Stomach (tissue), 19 donors: ENCODE measurements around the gene PRSS16. TPM values are rescaled to one million over a fixed set of nuclear protein-coding genes. Genes with fewer than 3 reads are reported as not detected.
A peak's percentile ranks its signal among the peaks of the same experiment; 100 is the strongest.

Experiments
- DNase-seq, 2 donors: peaks; one replicate each; pipeline versions ENCODE4 v3.0.0 to v3.0.0-alpha.2; 2013 to 2019
- H3K27ac ChIP-seq, 5 donors: fragments of 200-600 bp in 4 of 5; sonication (generic) in 4 of 5; one replicate each; pipeline ENCODE4 v1.5.1; 2013 to 2019; ENCODE audit warnings: mild to moderate bottlenecking in 1 of 5, moderate library complexity in 1 of 5
- H3K27me3 ChIP-seq, 3 donors: fragments of 200-600 bp; sonication (generic); one replicate each; pipeline ENCODE4 v1.5.1; 2017 to 2019; ENCODE audit warnings: mixed run types in 1 of 3
- H3K36me3 ChIP-seq, 4 donors: fragments of 200-600 bp; sonication (generic); 1 replicate in 3 of 4; 2 replicates in 1 of 4; pipeline ENCODE4 v1.5.1; 2016 to 2019
- H3K4me1 ChIP-seq, 4 donors: fragments of 200-600 bp; sonication (generic); one replicate each; pipeline ENCODE4 v1.5.1; 2016 to 2019
- H3K4me3 ChIP-seq, 4 donors: fragments of 200-600 bp; sonication (generic) in 3 of 4; one replicate each; pipeline ENCODE4 v1.5.1; 2016 to 2019; ENCODE audit warnings: mild to moderate bottlenecking in 1 of 4
- H3K9me3 ChIP-seq, 4 donors: fragments of 200-600 bp; sonication (generic); one replicate each; pipeline ENCODE4 v1.5.1; 2016 to 2019
- CTCF ChIP-seq, 7 experiments: fragments of 450-650 bp in 4 of 7; fragments of 200-600 bp in 3 of 7; sonication (generic) in 3 of 7; IDR thresholded peaks; one replicate each; pipeline ENCODE4 v1.5.1; 2016 to 2019; ENCODE audit warnings: antibody characterized with exemption in 7 of 7, control low read depth in 2 of 7, mild to moderate bottlenecking in 1 of 7
- EP300 ChIP-seq: sonication (generic); formaldehyde crosslinking; IDR thresholded peaks from one replicate; pipeline ENCODE4 v1.6.1; 2017; ENCODE audit warnings: antibody characterized with exemption
- POLR2A ChIP-seq, 4 donors: fragments of 450-650 bp; IDR thresholded peaks; one replicate each; pipeline ENCODE4 v1.6.1; 2016; ENCODE audit warnings: antibody characterized with exemption in 4 of 4, control low read depth in 2 of 4, mild to moderate bottlenecking in 1 of 4, moderate library complexity in 1 of 4
- POLR2AphosphoS5 ChIP-seq, 3 donors: sonication (generic); formaldehyde crosslinking; IDR thresholded peaks; one replicate each; pipeline ENCODE4 v1.6.1; 2016; ENCODE audit warnings: antibody characterized with exemption in 3 of 3
- WGBS, 5 donors: extraction: QIAGEN DNeasy Blood & Tissue Kit in 3 of 5; methylation state at CpG; one replicate each; pipeline versions ENCODE4 v1.1.5 to v1.1.7; 2013 to 2018; 5-methylcytosine and 5-hydroxymethylcytosine counted together
- intact Hi-C: fragments of 100-400 bp; cut with DNase I; formaldehyde crosslinking; loops from one replicate; pipeline ENCODE4 v1.15.1; 2023; ENCODE audit warnings: low total_unique reads
- long read RNA-seq, 10 donors: transcript quantifications; one replicate each; lab custom pipeline, GENCODE V29; 2026
- polyA plus RNA-seq, 3 donors: library from polyadenylated mRNA; stranded (reverse); fragments of 200-250 nt; gene quantifications; one replicate each; pipeline ENCODE4 v1.2.3, GENCODE V29; 2013
- total RNA-seq, 5 donors: library from RNA; depleted of rRNA; stranded (reverse); fragments of >200 nt; gene quantifications; one replicate each; pipeline versions ENCODE4 v1.1.0 to v1.2.3, GENCODE V29; 2014 to 2016
- donor health status: healthy with polysubstance abuse.
- donor health status: Bipolar disorder and iron deficiency.
- donor health status: healthy.

The PRSS16 gene
- 10 to 100 TPM in 2 of 5 donors, 1 to 10 TPM in 2, not detected in 1; 2.2 to 36.2 (median 11.3) TPM for total RNA-seq
- 10 to 100 TPM in 2 of 3 donors, 1 to 10 TPM in 1; 7.4 to 23.7 (median 18.5) TPM for polyA plus RNA-seq
- long read RNA-seq, donor 1, result 0 reads
- long read RNA-seq, donor 2, result 0 reads
- long read RNA-seq, donor 3, partial matches to known transcripts, result 0 of 1 reads
- long read RNA-seq, donor 3, other reads (novel, unspliced or antisense), result 0 of 1 reads
- long read RNA-seq, donor 4, result 0 reads
- long read RNA-seq, donor 5, result 0 reads
- long read RNA-seq, donor 6, partial matches to known transcripts, result 0 of 6 reads
- long read RNA-seq, donor 6, other reads (novel, unspliced or antisense), result 0 of 6 reads
- long read RNA-seq, donor 7, partial matches to known transcripts, result 0 of 1 reads
- long read RNA-seq, donor 7, other reads (novel, unspliced or antisense), result 0 of 1 reads
- long read RNA-seq, donor 8, partial matches to known transcripts, result 0 of 1 reads
- long read RNA-seq, donor 8, other reads (novel, unspliced or antisense), result 0 of 1 reads
- long read RNA-seq, donor 9, result 0 reads
- long read RNA-seq, donor 10, result 0 reads

GRCh38 chr6:27247133-27247836 lies at the start of gene PRSS16:
Gene PRSS16 (plus strand): TSS chr6:27247701. CDS start chr6:27247738, 37 bp downstream.
- peaks cover 0 to 22% (median 18%) of the 10 kb centered on the region in 4 donors for H3K4me1 ChIP-seq
- no peak within 1 kb of the TSS for H3K4me3 ChIP-seq
- no peak within 1 kb of the TSS for H3K27ac ChIP-seq
- TF ChIP-seq POLR2AphosphoS5 (IDR thresholded peaks at IDR 0.05) (no peak), EP300 (no peak), CTCF (IDR thresholded peaks at IDR 0.05) (no peak), POLR2A (IDR thresholded peaks at IDR 0.05) (no peak)
- no peaks in the 10 kb centered on the region for H3K9me3 ChIP-seq
- 45 to 53% (median 50%) methylated on average over 12 of the region's 12 CpGs for WGBS, 5 donors
- H3K27me3 ChIP-seq, result peaks cover 0 to 99% (median 40%) of the 10 kb centered on the region in 3 donors
- intact Hi-C loops, result no loop called here
- H3K36me3 ChIP-seq, result no peaks in the 10 kb centered on the region
- no peak for DNase-seq

- no peak overlapping the region for H3K27ac ChIP-seq
- H3K36me3 ChIP-seq, result no peaks in the 10 kb centered on the region
- H3K4me1 ChIP-seq, result peaks cover 0 to 8% (median 0%) of the 10 kb centered on the region in 4 donors
- no peaks in the 10 kb centered on the region for H3K9me3 ChIP-seq
- DNase-seq, result peak in 1 of 2 donors; percentile 28
- TF ChIP-seq EP300, result no peak
- no peak for TF ChIP-seq POLR2A (IDR thresholded peaks at IDR 0.05)
- TF ChIP-seq CTCF (IDR thresholded peaks at IDR 0.05), result no peak
- TF ChIP-seq POLR2AphosphoS5 (IDR thresholded peaks at IDR 0.05), result no peak
- peaks cover 6 to 87% (median 44%) of the 10 kb centered on the region in 3 donors for H3K27me3 ChIP-seq
- 11 to 17% (median 15%) methylated on average over 32 of the region's 32 CpGs for WGBS, 5 donors
- no peak overlapping the region for H3K4me3 ChIP-seq
- intact Hi-C loops, result no loop called here
Measured at GRCh38 chr6:27205375-27206278, 41.9 kb upstream of the PRSS16 start.

GRCh38 chr6:27206806-27207205 lies 40.7 kb upstream of the PRSS16 start:
- Histone ChIP-seq H3K4me1 (peaks cover 0 to 8% (median 0%) of the 10 kb centered on the region in 4 donors), H3K9me3 (no peaks in the 10 kb centered on the region), H3K4me3 (no peak overlapping the region), H3K27ac (no peak overlapping the region), H3K27me3 (peaks cover 6 to 92% (median 44%) of the 10 kb centered on the region in 3 donors), H3K36me3 (no peaks in the 10 kb centered on the region)
- TF ChIP-seq POLR2AphosphoS5 (IDR thresholded peaks at IDR 0.05) (no peak), CTCF (IDR thresholded peaks at IDR 0.05) (no peak), POLR2A (IDR thresholded peaks at IDR 0.05) (no peak), EP300 (no peak)
- no peak for DNase-seq
- intact Hi-C loops, result no loop called here
